LNCaP clone FGC (cell line): ENCODE data around the gene MACO1.
"Not testable (repeated sequence)": the region's sequence is repeated elsewhere in the genome, so short reads cannot be mapped to it uniquely, and the experiment has no call there.

ENCODE experiments used
- DNase-seq: peaks from one replicate; pipeline ENCODE4 v3.0.0-alpha.2; 2011; ENCODE audit warnings: low read depth
- H3K4me3 ChIP-seq: 2 replicates; pipeline ENCODE4 v1.5.1; 2011; ENCODE audit warnings: mild to moderate bottlenecking, low read depth, low read length, control low read depth
- CTCF ChIP-seq: IDR thresholded peaks from 2 replicates; pipeline ENCODE4 v1.5.1; 2012; ENCODE audit warnings: mild to moderate bottlenecking; ENCODE audit not compliant: control insufficient read depth, insufficient read depth; ENCODE audit errors: extremely low read depth

The MACO1 gene

GRCh38 chr1:25504706-25505595, 74.3 kb downstream of the MACO1 start:
- no peak for TF ChIP-seq CTCF
- no peak overlapping the region for H3K4me3 ChIP-seq
- DNase-seq = no peak

- DNase-seq = no peak
- H3K4me3 ChIP-seq = no peak overlapping the region
- no peak for TF ChIP-seq CTCF
Observed at GRCh38 chr1:25505656-25506385, 75.1 kb downstream of the MACO1 start.

- H3K4me3 ChIP-seq = not testable (repeated sequence)
Observed at GRCh38 chr1:25506566-25507463, 76.1 kb downstream of the MACO1 start.

GRCh38 chr1:25513666-25514065, 83.0 kb downstream of the MACO1 start:
- no peak overlapping the region for H3K4me3 ChIP-seq
- no peak for TF ChIP-seq CTCF
- no peak for DNase-seq

More at GRCh38 chr1:25506566-25507463, 76.1 kb downstream of the MACO1 start:
- not testable (repeated sequence) for DNase-seq

GRCh38 chr1:25515033-25515432, 84.3 kb downstream of the MACO1 start:
- no peak overlapping the region for H3K4me3 ChIP-seq
- no peak for DNase-seq
- no peak for TF ChIP-seq CTCF

GRCh38 chr1:25516686-25517085, 86.0 kb downstream of the MACO1 start:
- no peak for DNase-seq
- H3K4me3 ChIP-seq = no peak overlapping the region
- TF ChIP-seq CTCF = no peak
